ENCODE results near the gene ASMTL. TPM values are rescaled to one million over a fixed set of nuclear protein-coding genes. Genes with fewer than 3 reads are reported as not detected.
"Not testable (repeated sequence)": the region's sequence is repeated elsewhere in the genome, so short reads cannot be mapped to it uniquely, and the experiment has no call there.

ASMTL gene
- total RNA-seq, 1 experiment from 2014 or later = 15.2 TPM

GRCh38 chrX:1482530-1482928, 29.8 kb upstream of the ASMTL start:
- DNase-seq (ENCODE audit: low spot score) = not testable (repeated sequence)

- peak; percentile 37 for DNase-seq (ENCODE audit: low spot score)
Observed at GRCh38 chrX:1481636-1482529, 29.2 kb upstream of the ASMTL start.

GRCh38 chrX:1480082-1480785, 27.5 kb upstream of the ASMTL start:
- no peak for DNase-seq (ENCODE audit: low spot score)

- no peak for DNase-seq (ENCODE audit: low spot score)
Observed at GRCh38 chrX:1477801-1478458, 25.2 kb upstream of the ASMTL start.

GRCh38 chrX:1477229-1477628, 24.5 kb upstream of the ASMTL start:
- DNase-seq (ENCODE audit: low spot score) = no peak

GRCh38 chrX:1476682-1477081, 24.0 kb upstream of the ASMTL start:
- no peak for DNase-seq (ENCODE audit: low spot score)

GRCh38 chrX:1475881-1476280, 23.2 kb upstream of the ASMTL start:
- no peak for DNase-seq (ENCODE audit: low spot score)

GRCh38 chrX:1475481-1475880, 22.8 kb upstream of the ASMTL start:
- DNase-seq (ENCODE audit: low spot score) = no peak

- DNase-seq (ENCODE audit: low spot score) = not testable (repeated sequence)
Observed at GRCh38 chrX:1474593-1474992, 21.9 kb upstream of the ASMTL start.

GRCh38 chrX:1472975-1473374, 20.3 kb upstream of the ASMTL start:
- DNase-seq (ENCODE audit: low spot score) = no peak

- no peak for DNase-seq (ENCODE audit: low spot score)
Observed at GRCh38 chrX:1468250-1468772, 15.6 kb upstream of the ASMTL start.

GRCh38 chrX:1466971-1467561, 14.4 kb upstream of the ASMTL start:
- no peak for DNase-seq (ENCODE audit: low spot score)

GRCh38 chrX:1466232-1466661, 13.5 kb upstream of the ASMTL start:
- no peak for DNase-seq (ENCODE audit: low spot score)

GRCh38 chrX:1465286-1466231, 12.8 kb upstream of the ASMTL start:
- no peak for DNase-seq (ENCODE audit: low spot score)

GRCh38 chrX:1464971-1465285, 12.2 kb upstream of the ASMTL start:
- DNase-seq (ENCODE audit: low spot score) = no peak

GRCh38 chrX:1464041-1464970, 11.6 kb upstream of the ASMTL start:
- no peak for DNase-seq (ENCODE audit: low spot score)

- no peak for DNase-seq (ENCODE audit: low spot score)
Observed at GRCh38 chrX:1463581-1463980, 10.9 kb upstream of the ASMTL start.

GRCh38 chrX:1462596-1463251, 10.0 kb upstream of the ASMTL start:
- DNase-seq (ENCODE audit: low spot score) = no peak

GRCh38 chrX:1462110-1462509, 9.4 kb upstream of the ASMTL start:
- DNase-seq (ENCODE audit: low spot score) = no peak
